Mammary epithelial cell (primary cell): ENCODE measurements around the gene LACTB.

Experiments
- CTCF ChIP-seq, 2 donors: IDR thresholded peaks in 1 of 2; conservative IDR thresholded peaks in 1 of 2; 2 replicates each; pipeline ENCODE4 v1.5.1; 2011 to 2012; ENCODE audit warnings: inconsistent platforms in 2 of 2, low read length in 2 of 2, mild to moderate bottlenecking in 2 of 2, control low read depth in 1 of 2, low read depth in 1 of 2; ENCODE audit not compliant: insufficient read depth in 1 of 2; ENCODE audit errors: extremely low read depth in 1 of 2
- EZH2 ChIP-seq: IDR thresholded peaks from 2 replicates; pipeline ENCODE4 v1.6.1; 2012; ENCODE audit warnings: low read length, inconsistent platforms, borderline replicate concordance

GRCh38 chr15:63072809-63073277 is 48.8 kb upstream of the LACTB start:
- no peak for TF ChIP-seq CTCF (conservative IDR thresholded peaks at IDR 0.05 in 1 of 2, IDR thresholded peaks at IDR 0.05 in 1 of 2; ENCODE audit: extremely low read depth in 1 of 2, insufficient read depth in 1 of 2, low read depth in 1 of 2, low read length in 2 of 2)
- TF ChIP-seq EZH2: no peak
